ENCODE measurements around the gene SLC7A10. TPM values are rescaled to one million over a fixed set of nuclear protein-coding genes. Genes with fewer than 3 reads are reported as not detected.

The SLC7A10 gene
- total and polyA plus RNA-seq, 12 donors, result 0.31 to 0.70 (median 0.64) TPM; not detected in 7

DNA sequence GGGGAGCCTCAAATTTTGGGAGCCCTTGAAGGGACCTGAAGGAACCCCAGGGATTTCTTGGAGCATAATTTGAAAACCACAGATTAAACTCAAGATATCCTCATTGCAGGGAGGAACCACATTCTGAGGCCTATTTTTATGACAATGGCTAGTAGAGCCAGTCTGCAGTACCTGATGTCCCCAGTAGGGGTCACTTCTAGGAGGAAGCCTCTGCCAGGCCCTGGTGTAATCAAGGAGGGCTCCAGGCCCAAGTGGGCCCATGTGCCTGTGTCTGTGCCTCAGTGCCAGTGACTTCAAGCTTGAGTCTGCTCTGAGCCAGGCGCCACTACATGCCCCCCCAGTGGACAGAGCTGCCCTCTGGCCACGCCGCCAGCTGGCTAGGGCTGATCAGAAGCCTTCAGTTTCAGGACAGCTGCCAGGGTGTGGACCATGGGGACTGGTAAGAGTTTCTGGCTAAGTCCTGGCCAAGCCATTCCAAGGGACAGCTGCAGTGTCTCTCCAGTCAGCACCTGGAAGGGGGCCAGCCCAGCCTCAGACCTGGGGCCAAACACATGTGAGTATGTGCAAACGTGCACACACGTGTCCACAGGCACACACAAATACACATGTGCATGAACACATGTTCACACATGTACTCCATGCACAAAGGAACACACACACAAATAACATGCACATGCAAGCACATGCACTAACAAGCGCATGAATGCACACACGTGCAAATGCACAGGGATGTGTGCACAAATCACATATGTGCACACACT, 20.5 kb upstream of the SLC7A10 start:
- WGBS, 2 donors, result 72 to 78% methylated on average over 7 of the region's 7 CpGs
- Histone ChIP-seq H3K36me3 (no peaks in the 10 kb centered on the region), H3K27me3 (peaks cover 0 to 20% (median 11%) of the 10 kb centered on the region in 7 donors), H3K9me3 (peaks cover 0 to 11% (median 8%) of the 10 kb centered on the region in 11 donors), H3K4me3 (no peak overlapping the region), H3K4me1 (peaks cover 0 to 18% (median 5%) of the 10 kb centered on the region in 9 donors), H3K27ac (no peak overlapping the region)
- intact Hi-C loops (cut with DNase I), result loop anchor here in 1 of 10 donors (2.0 to 10.0 kb wide), 2 partner anchors 161 to 529 kb away; no protein-coding TSS in a partner anchor
- ATAC-seq (peak in 3 of 8 donors; percentile 19 to 34 (median 29)), DNase-seq (peak in 1 of 2 donors; percentile 50)
- TF ChIP-seq, protein P1, sequence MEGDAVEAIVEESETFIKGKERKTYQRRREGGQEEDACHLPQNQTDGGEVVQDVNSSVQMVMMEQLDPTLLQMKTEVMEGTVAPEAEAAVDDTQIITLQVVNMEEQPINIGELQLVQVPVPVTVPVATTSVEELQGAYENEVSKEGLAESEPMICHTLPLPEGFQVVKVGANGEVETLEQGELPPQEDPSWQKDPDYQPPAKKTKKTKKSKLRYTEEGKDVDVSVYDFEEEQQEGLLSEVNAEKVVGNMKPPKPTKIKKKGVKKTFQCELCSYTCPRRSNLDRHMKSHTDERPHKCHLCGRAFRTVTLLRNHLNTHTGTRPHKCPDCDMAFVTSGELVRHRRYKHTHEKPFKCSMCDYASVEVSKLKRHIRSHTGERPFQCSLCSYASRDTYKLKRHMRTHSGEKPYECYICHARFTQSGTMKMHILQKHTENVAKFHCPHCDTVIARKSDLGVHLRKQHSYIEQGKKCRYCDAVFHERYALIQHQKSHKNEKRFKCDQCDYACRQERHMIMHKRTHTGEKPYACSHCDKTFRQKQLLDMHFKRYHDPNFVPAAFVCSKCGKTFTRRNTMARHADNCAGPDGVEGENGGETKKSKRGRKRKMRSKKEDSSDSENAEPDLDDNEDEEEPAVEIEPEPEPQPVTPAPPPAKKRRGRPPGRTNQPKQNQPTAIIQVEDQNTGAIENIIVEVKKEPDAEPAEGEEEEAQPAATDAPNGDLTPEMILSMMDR (IDR thresholded peaks at IDR 0.05), result peak in 7 of 9 donors; percentile 12 to 48 (median 37)

GRCh38 chr19:33242911-33243310, 17.3 kb upstream of the SLC7A10 start:
- intact Hi-C loops (cut with DNase I), result loop anchor here in 2 of 10 donors (2.0 to 10.0 kb wide), 2 partner anchors 164 to 532 kb away; no protein-coding TSS in a partner anchor
- Histone ChIP-seq H3K9me3 (peaks cover 0 to 11% (median 8%) of the 10 kb centered on the region in 11 donors), H3K4me1 (peaks cover 0 to 8% (median 5%) of the 10 kb centered on the region in 9 donors), H3K27ac (no peak overlapping the region), H3K36me3 (no peaks in the 10 kb centered on the region), H3K27me3 (peaks cover 0 to 23% (median 10%) of the 10 kb centered on the region in 7 donors), H3K4me3 (no peak overlapping the region)
- ATAC-seq (no peak), DNase-seq (no peak)
- TF ChIP-seq, protein P1 (IDR thresholded peaks at IDR 0.05), result no peak
- WGBS, 2 donors, result 71 to 76% methylated on average over 6 of the region's 6 CpGs

DNA sequence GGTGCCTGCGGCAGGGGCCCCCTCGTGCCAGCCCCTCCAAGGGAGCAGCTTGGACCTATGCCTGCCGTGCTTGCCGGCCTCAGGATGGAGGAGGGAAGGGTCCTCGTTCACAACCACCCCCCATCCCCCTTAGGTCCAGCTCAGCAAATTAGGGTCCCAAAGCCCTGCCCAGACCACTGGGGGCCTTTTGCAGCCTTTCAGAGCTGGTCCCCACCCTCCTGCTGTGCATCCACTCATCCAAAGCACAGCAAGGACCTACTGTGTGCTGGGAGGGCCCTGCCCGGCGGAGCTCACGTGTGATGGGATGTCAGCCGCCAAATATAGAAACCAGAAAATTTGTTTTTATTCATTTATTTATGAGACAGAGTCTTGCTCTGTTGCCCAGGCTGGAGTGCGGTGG, 16.5 kb upstream of the SLC7A10 start:
- peak in 1 of 8 donors; percentile 4 for ATAC-seq
- no peak for DNase-seq
- Histone ChIP-seq H3K27me3 (peaks cover 0 to 23% (median 10%) of the 10 kb centered on the region in 7 donors), H3K4me1 (peaks cover 0 to 8% (median 5%) of the 10 kb centered on the region in 9 donors), H3K36me3 (no peaks in the 10 kb centered on the region), H3K4me3 (no peak overlapping the region), H3K9me3 (peaks cover 0 to 11% (median 8%) of the 10 kb centered on the region in 11 donors), H3K27ac (no peak overlapping the region)
- WGBS, 2 donors, result 73 to 80% methylated on average over 9 to 10 of the region's 10 CpGs
- TF ChIP-seq, protein P1 (IDR thresholded peaks at IDR 0.05), result no peak
- intact Hi-C loops (cut with DNase I), result loop anchor here in 2 of 10 donors (2.0 to 10.0 kb wide), 2 partner anchors 165 to 533 kb away; no protein-coding TSS in a partner anchor

- intact Hi-C loops (cut with DNase I), result loop anchor here in 5 of 10 donors (1.0 to 10.0 kb wide), 4 partner anchors 163 to 533 kb away; no protein-coding TSS in a partner anchor
- 14 to 16% methylated on average over 21 to 22 of the region's 22 CpGs for WGBS, 2 donors
- ATAC-seq (peak; percentile 41 to 75 (median 59)), DNase-seq (peak in 1 of 2 donors; percentile 29)
- Histone ChIP-seq H3K27me3 (peaks cover 0 to 23% (median 10%) of the 10 kb centered on the region in 7 donors), H3K36me3 (no peaks in the 10 kb centered on the region), H3K4me1 (peaks cover 0 to 8% (median 5%) of the 10 kb centered on the region in 9 donors), H3K4me3 (no peak overlapping the region), H3K9me3 (peaks cover 0 to 11% (median 8%) of the 10 kb centered on the region in 11 donors), H3K27ac (no peak overlapping the region)
- TF ChIP-seq, protein P1 (IDR thresholded peaks at IDR 0.05), result peak; percentile 56 to 85 (median 78)
These were observed 16.0 kb upstream of the SLC7A10 start for GRCh38 chr19:33241530-33242101.

Data from heart right ventricle (tissue), 16 donors.